ENCODE measurements around the gene THUMPD3.

Gene THUMPD3

GRCh38 chr3:9403463-9403862, 40.6 kb downstream of the THUMPD3 start:
- TF ChIP-seq JUND (IDR thresholded peaks at IDR 0.05; ENCODE audit: low read depth) = no peak
- in situ Hi-C loops (cut with HindIII; ENCODE audit: low pct_unique_long_range_greater_than_20kb, low sequenced_read_pairs) = no loop called here
- DNase-seq (ENCODE audit: low read depth in 1 of 2, low spot score in 1 of 2) = no peak

- no peak for DNase-seq (ENCODE audit: low read depth in 1 of 2, low spot score in 1 of 2)
- in situ Hi-C loops (cut with HindIII; ENCODE audit: low pct_unique_long_range_greater_than_20kb, low sequenced_read_pairs) = no loop called here
- no peak for TF ChIP-seq JUND (IDR thresholded peaks at IDR 0.05; ENCODE audit: low read depth)
Observed at GRCh38 chr3:9404680-9405079, 41.8 kb downstream of the THUMPD3 start.

- DNase-seq (ENCODE audit: low read depth in 1 of 2, low spot score in 1 of 2) = no peak
- in situ Hi-C loops (cut with HindIII; ENCODE audit: low pct_unique_long_range_greater_than_20kb, low sequenced_read_pairs) = no loop called here
- no peak for TF ChIP-seq JUND (IDR thresholded peaks at IDR 0.05; ENCODE audit: low read depth)
Observed at GRCh38 chr3:9405756-9406155, 42.9 kb downstream of the THUMPD3 start.

GRCh38 chr3:9406856-9407626, 44.2 kb downstream of the THUMPD3 start:
- no peak for TF ChIP-seq JUND (IDR thresholded peaks at IDR 0.05; ENCODE audit: low read depth)
- DNase-seq (ENCODE audit: low read depth in 1 of 2, low spot score in 1 of 2) = no peak
- in situ Hi-C loops (cut with HindIII; ENCODE audit: low pct_unique_long_range_greater_than_20kb, low sequenced_read_pairs) = no loop called here

- DNase-seq (ENCODE audit: low read depth in 1 of 2, low spot score in 1 of 2) = no peak
- no peak for TF ChIP-seq JUND (IDR thresholded peaks at IDR 0.05; ENCODE audit: low read depth)
- in situ Hi-C loops (cut with HindIII; ENCODE audit: low pct_unique_long_range_greater_than_20kb, low sequenced_read_pairs) = no loop called here
Observed at GRCh38 chr3:9408061-9408460, 45.2 kb downstream of the THUMPD3 start.

GRCh38 chr3:9408546-9408945, 45.7 kb downstream of the THUMPD3 start:
- no peak for TF ChIP-seq JUND (IDR thresholded peaks at IDR 0.05; ENCODE audit: low read depth)
- in situ Hi-C loops (cut with HindIII; ENCODE audit: low pct_unique_long_range_greater_than_20kb, low sequenced_read_pairs) = no loop called here
- DNase-seq (ENCODE audit: low read depth in 1 of 2, low spot score in 1 of 2) = no peak

- DNase-seq (ENCODE audit: low read depth in 1 of 2, low spot score in 1 of 2) = no peak
- TF ChIP-seq JUND (IDR thresholded peaks at IDR 0.05; ENCODE audit: low read depth) = no peak
- in situ Hi-C loops (cut with HindIII; ENCODE audit: low pct_unique_long_range_greater_than_20kb, low sequenced_read_pairs) = no loop called here
Observed at GRCh38 chr3:9409981-9410854, 47.4 kb downstream of the THUMPD3 start.

- DNase-seq (ENCODE audit: low read depth in 1 of 2, low spot score in 1 of 2) = no peak
- no peak for TF ChIP-seq JUND (IDR thresholded peaks at IDR 0.05; ENCODE audit: low read depth)
- in situ Hi-C loops (cut with HindIII; ENCODE audit: low pct_unique_long_range_greater_than_20kb, low sequenced_read_pairs) = no loop called here
Observed at GRCh38 chr3:9411302-9411701, 48.4 kb downstream of the THUMPD3 start.

- DNase-seq (ENCODE audit: low read depth in 1 of 2, low spot score in 1 of 2) = no peak
- no peak for TF ChIP-seq JUND (IDR thresholded peaks at IDR 0.05; ENCODE audit: low read depth)
- in situ Hi-C loops (cut with HindIII; ENCODE audit: low pct_unique_long_range_greater_than_20kb, low sequenced_read_pairs) = no loop called here
Observed at GRCh38 chr3:9412293-9412692, 49.4 kb downstream of the THUMPD3 start.

GRCh38 chr3:9414826-9415225, 52.0 kb downstream of the THUMPD3 start:
- TF ChIP-seq JUND (IDR thresholded peaks at IDR 0.05; ENCODE audit: low read depth) = no peak
- in situ Hi-C loops (cut with HindIII; ENCODE audit: low pct_unique_long_range_greater_than_20kb, low sequenced_read_pairs) = no loop called here
- no peak for DNase-seq (ENCODE audit: low read depth in 1 of 2, low spot score in 1 of 2)

- TF ChIP-seq JUND (IDR thresholded peaks at IDR 0.05; ENCODE audit: low read depth) = no peak
- DNase-seq (ENCODE audit: low read depth in 1 of 2, low spot score in 1 of 2) = no peak
- in situ Hi-C loops (cut with HindIII; ENCODE audit: low pct_unique_long_range_greater_than_20kb, low sequenced_read_pairs) = no loop called here
Observed at GRCh38 chr3:9415485-9416138, 52.8 kb downstream of the THUMPD3 start.

- no peak for TF ChIP-seq JUND (IDR thresholded peaks at IDR 0.05; ENCODE audit: low read depth)
- in situ Hi-C loops (cut with HindIII; ENCODE audit: low pct_unique_long_range_greater_than_20kb, low sequenced_read_pairs) = no loop called here
- DNase-seq (ENCODE audit: low read depth in 1 of 2, low spot score in 1 of 2) = no peak
Observed at GRCh38 chr3:9416139-9416780, 53.4 kb downstream of the THUMPD3 start.
